Endothelial cell of umbilical vein (primary cell): ENCODE results near the gene TM9SF1. TPM values are rescaled to one million over a fixed set of nuclear protein-coding genes. Genes with fewer than 3 reads are reported as not detected.

Experiments used
- BruUV-seq: library from RNA; stranded (reverse); fragments of 400-500 nt; replicated peaks from 2 replicates; lab custom pipeline; 2021; lab: Mats Ljungman, UMichigan
- CTCF ChIA-PET: fragments of 300-600, 350-600 bp; sonication (Branson Sonifier 250); formaldehyde crosslinking; loops from one replicate; lab custom pipeline; 2021; ENCODE audit warnings: antibody characterized with exemption, inconsistent platforms; lab: Charles Lee
- POLR2A ChIA-PET: fragments of 300-600, 350-600 bp; sonication (Branson Sonifier 250); formaldehyde crosslinking; loops from one replicate; lab custom pipeline; 2021; ENCODE audit warnings: antibody characterized with exemption, inconsistent platforms; lab: Charles Lee
- DNase-seq: peaks from one replicate; pipeline ENCODE4 v3.0.0-alpha.2; 2011; ENCODE audit warnings: low read depth, low spot score
- FAIRE-seq: peaks from 2 replicates; lab custom pipeline; 2011; peaks lifted over from hg19 to GRCh38; lab: Jason Lieb, UNC
- H2AFZ ChIP-seq: 2 replicates; pipeline ENCODE4 v1.6.0; 2012; ENCODE audit warnings: low read depth, low read length, control low read depth, inconsistent platforms
- H3K27ac ChIP-seq: 2 replicates; pipeline ENCODE4 v1.5.1; 2011; ENCODE audit warnings: low read depth, mild to moderate bottlenecking, control low read depth, low read length, moderate library complexity; ENCODE audit not compliant: insufficient read depth
- H3K27me3 ChIP-seq, 2 experiments: 2 replicates each; pipeline versions ENCODE4 v1.6.0 to v1.6.1; 2011; ENCODE audit warnings: low read length in 2 of 2, mixed read lengths in 1 of 2; ENCODE audit not compliant: control insufficient read depth in 2 of 2, insufficient read depth in 2 of 2
- H3K36me3 ChIP-seq, 2 experiments: 2 replicates in 1 of 2; 3 replicates in 1 of 2; pipeline ENCODE4 v1.5.1; 2011; ENCODE audit warnings: low read length in 2 of 2, mild to moderate bottlenecking in 1 of 2, moderate library complexity in 1 of 2; ENCODE audit not compliant: control insufficient read depth in 2 of 2, insufficient read depth in 2 of 2; ENCODE audit errors: extremely low read depth in 1 of 2
- H3K4me1 ChIP-seq: 3 replicates; pipeline ENCODE4 v1.5.1; 2011; ENCODE audit warnings: mild to moderate bottlenecking, low read length; ENCODE audit not compliant: control insufficient read depth, insufficient read depth; ENCODE audit errors: extremely low read depth
- H3K4me2 ChIP-seq: 2 replicates; pipeline ENCODE4 v1.6.1; 2011; ENCODE audit warnings: low read length, control low read depth, mixed read lengths; ENCODE audit not compliant: insufficient read depth
- H3K4me3 ChIP-seq, 3 experiments: fragments of 200-600 bp in 1 of 3; sonication (generic), shearing (Covaris generic) in 1 of 3; replicated peaks in 1 of 3; 2 replicates each; pipeline ENCODE4 v1.5.1; 2011 to 2016; ENCODE audit warnings: control low read depth in 3 of 3, low read length in 3 of 3, mild to moderate bottlenecking in 2 of 3, inconsistent platforms in 1 of 3, low read depth in 1 of 3, moderate library complexity in 1 of 3; ENCODE audit not compliant: insufficient read depth in 1 of 3
- H3K79me2 ChIP-seq: 2 replicates; pipeline ENCODE4 v1.6.0; 2012; ENCODE audit warnings: low read length, inconsistent platforms; ENCODE audit not compliant: control insufficient read depth, insufficient read depth
- H3K9ac ChIP-seq: replicated peaks from 2 replicates; pipeline ENCODE3; 2011; ENCODE audit warnings: low read length, control low read depth; ENCODE audit not compliant: insufficient read depth; ENCODE audit errors: extremely low read depth
- H3K9me1 ChIP-seq: replicated peaks from 3 replicates; pipeline ENCODE4 v1.6.0; 2011; ENCODE audit warnings: mild to moderate bottlenecking, low read length; ENCODE audit not compliant: control insufficient read depth, insufficient read depth; ENCODE audit errors: extremely low read depth
- H3K9me3 ChIP-seq: replicated peaks from 2 replicates; pipeline ENCODE4 v1.5.1; 2012; ENCODE audit warnings: low read length, inconsistent platforms; ENCODE audit not compliant: control insufficient read depth, insufficient read depth
- H4K20me1 ChIP-seq: replicated peaks from 2 replicates; pipeline ENCODE3; 2011; ENCODE audit warnings: mild to moderate bottlenecking, low read length; ENCODE audit not compliant: control insufficient read depth, insufficient read depth; ENCODE audit errors: extremely low read depth
- EZH2 ChIP-seq: IDR thresholded peaks from 2 replicates; pipeline ENCODE4 v1.6.1; 2012; ENCODE audit warnings: borderline replicate concordance, low read depth, mild to moderate bottlenecking, moderate library complexity, low read length, inconsistent platforms; ENCODE audit not compliant: severe bottlenecking
- FOS ChIP-seq: IDR thresholded peaks from 2 replicates; pipeline ENCODE4 v1.6.1; 2011; ENCODE audit warnings: mild to moderate bottlenecking, low read length, moderate library complexity, borderline replicate concordance; ENCODE audit not compliant: insufficient read depth
- GATA2 ChIP-seq: IDR thresholded peaks from 2 replicates; pipeline ENCODE4 v1.7.0; 2011; ENCODE audit warnings: low read depth, mild to moderate bottlenecking, moderate library complexity, mixed read lengths, low read length; ENCODE audit not compliant: insufficient read length, insufficient read depth
- JUN ChIP-seq: IDR thresholded peaks from 2 replicates; pipeline ENCODE4 v1.6.1; 2011; ENCODE audit warnings: borderline replicate concordance, low read depth; ENCODE audit not compliant: insufficient read length, insufficient read depth
- MYC ChIP-seq: IDR thresholded peaks from one replicate; pipeline ENCODE4 v1.6.1; 2011; ENCODE audit warnings: mild to moderate bottlenecking, low read depth, low read length
- POLR2A ChIP-seq: IDR thresholded peaks from 2 replicates; pipeline ENCODE4 v1.6.1; 2012; ENCODE audit warnings: low read depth, mild to moderate bottlenecking, control low read depth, low read length
- POLR2AphosphoS5 ChIP-seq: IDR thresholded peaks from 2 replicates; pipeline ENCODE4 v1.6.1; 2012; ENCODE audit warnings: low read depth, mild to moderate bottlenecking, control low read depth, low read length, moderate library complexity; ENCODE audit not compliant: insufficient read depth
- dilution Hi-C: fragments of 300-500 bp; cut with MboI; formaldehyde crosslinking; loops from one replicate; pipeline ENCODE4 v1.15.0; 2019; ENCODE audit warnings: low sequenced_read_pairs; ENCODE audit not compliant: extremely low pct_ligation_motif_present
- intact Hi-C: fragments of 100-400 bp; cut with micrococcal nuclease; formaldehyde crosslinking; loops from one replicate; pipeline ENCODE4 v1.10.0; 2022
- polyA plus RNA-seq, 4 experiments: library from polyadenylated mRNA; depleted of rRNA in 3 of 4; stranded (reverse) in 3 of 4; unstranded in 1 of 4; fragments of >200 nt; gene quantifications; 2 replicates each; pipeline versions ENCODE4 v1.2.1 to v1.2.3, GENCODE V29; 2011 to 2012; ENCODE audit warnings: missing spikeins in 1 of 4
- total RNA-seq: library from RNA; stranded (reverse); gene quantifications from 2 replicates; pipeline ENCODE4 v1.2.3, GENCODE V29; 2021
- TF ChIP-seq, protein P1 (sequence below): IDR thresholded peaks from 2 replicates; pipeline ENCODE4 v1.6.1; 2011; ENCODE audit not compliant: insufficient read depth, insufficient read length
- TF ChIP-seq, protein P2 (sequence below), 2 donors: IDR thresholded peaks; 1 replicate in 1 of 2; 2 replicates in 1 of 2; pipeline ENCODE4 v1.5.1; 2011; ENCODE audit warnings: low read length in 2 of 2, mild to moderate bottlenecking in 2 of 2, moderate library complexity in 2 of 2, control low read depth in 1 of 2, inconsistent platforms in 1 of 2, low read depth in 1 of 2; ENCODE audit not compliant: insufficient read depth in 1 of 2; ENCODE audit errors: extremely low read depth in 1 of 2

TM9SF1 gene
- total and polyA plus RNA-seq, 2 donors (not counting 3 experiments of a cell fraction or from before 2014, with no cell fraction given) = 60.7 to 71.5 TPM

DNA sequence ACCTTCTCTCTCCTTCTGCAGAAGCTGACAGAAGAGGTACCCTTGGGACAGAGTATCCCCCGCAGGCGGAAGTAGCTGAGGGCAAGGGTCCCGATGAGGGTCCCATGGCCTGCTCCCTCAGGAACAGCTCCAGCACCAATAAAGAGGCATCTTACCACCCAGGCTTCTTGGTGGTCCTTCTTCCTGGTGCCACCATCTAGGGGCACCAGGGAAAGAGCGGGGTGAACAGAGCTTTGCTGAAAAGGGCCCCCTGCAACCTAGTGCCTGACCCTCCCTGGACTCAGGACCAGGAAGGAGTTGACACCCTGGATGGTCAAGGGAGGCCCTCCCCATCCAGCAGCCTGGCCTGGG is 34.8 kb downstream of the TM9SF1 start:
- Histone ChIP-seq H3K27ac (no peak overlapping the region), H3K9ac (no peak overlapping the region), H3K9me1 (no peaks in the 10 kb centered on the region), H3K4me1 (peaks cover 16% of the 10 kb centered on the region), H4K20me1 (no peaks in the 10 kb centered on the region), H3K79me2 (peaks cover 9% of the 10 kb centered on the region), H3K4me2 (no peak overlapping the region), H3K4me3 (no peak overlapping the region), H3K36me3 (peaks cover 29 to 58% of the 10 kb centered on the region in 2 experiments), H2AFZ (no peak overlapping the region), H3K9me3 (no peaks in the 10 kb centered on the region), H3K27me3 (no peaks in the 10 kb centered on the region)
- intact Hi-C loops = loop anchor here (2.0 kb wide), 3 partner anchors 28 to 146 kb away; partner anchors contain the start of gene IPO4
- CTCF ChIA-PET = interaction anchor here (1.1 to 3.4 kb wide), 21 partner anchors 11 to 148 kb away, joined by 3 to 63 read pairs (median 9); partner anchors contain the start of genes CIDEB, DCAF11, EMC9 and LTB4R2
- no TSS peak for BruUV-seq
- DNase-seq (no peak), FAIRE-seq (no peak)
- POLR2A ChIA-PET = interaction anchor here (1.0 to 1.6 kb wide), 3 partner anchors 15 to 25 kb away, joined by 3 to 6 read pairs (median 3); partner anchors contain the start of gene EMC9
- no peak for TF ChIP-seq POLR2AphosphoS5
- TF ChIP-seq, protein P1, sequence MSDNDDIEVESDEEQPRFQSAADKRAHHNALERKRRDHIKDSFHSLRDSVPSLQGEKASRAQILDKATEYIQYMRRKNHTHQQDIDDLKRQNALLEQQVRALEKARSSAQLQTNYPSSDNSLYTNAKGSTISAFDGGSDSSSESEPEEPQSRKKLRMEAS = no peak
- TF ChIP-seq JUN = no peak
- no peak for TF ChIP-seq EZH2
- no peak for TF ChIP-seq GATA2
- TF ChIP-seq, protein P2, sequence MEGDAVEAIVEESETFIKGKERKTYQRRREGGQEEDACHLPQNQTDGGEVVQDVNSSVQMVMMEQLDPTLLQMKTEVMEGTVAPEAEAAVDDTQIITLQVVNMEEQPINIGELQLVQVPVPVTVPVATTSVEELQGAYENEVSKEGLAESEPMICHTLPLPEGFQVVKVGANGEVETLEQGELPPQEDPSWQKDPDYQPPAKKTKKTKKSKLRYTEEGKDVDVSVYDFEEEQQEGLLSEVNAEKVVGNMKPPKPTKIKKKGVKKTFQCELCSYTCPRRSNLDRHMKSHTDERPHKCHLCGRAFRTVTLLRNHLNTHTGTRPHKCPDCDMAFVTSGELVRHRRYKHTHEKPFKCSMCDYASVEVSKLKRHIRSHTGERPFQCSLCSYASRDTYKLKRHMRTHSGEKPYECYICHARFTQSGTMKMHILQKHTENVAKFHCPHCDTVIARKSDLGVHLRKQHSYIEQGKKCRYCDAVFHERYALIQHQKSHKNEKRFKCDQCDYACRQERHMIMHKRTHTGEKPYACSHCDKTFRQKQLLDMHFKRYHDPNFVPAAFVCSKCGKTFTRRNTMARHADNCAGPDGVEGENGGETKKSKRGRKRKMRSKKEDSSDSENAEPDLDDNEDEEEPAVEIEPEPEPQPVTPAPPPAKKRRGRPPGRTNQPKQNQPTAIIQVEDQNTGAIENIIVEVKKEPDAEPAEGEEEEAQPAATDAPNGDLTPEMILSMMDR (IDR thresholded peaks at IDR 0.05; ENCODE audit: extremely low read depth in 1 of 2, insufficient read depth in 1 of 2, low read depth in 1 of 2, low read length in 2 of 2) = no peak
- TF ChIP-seq POLR2A = no peak
- no peak for TF ChIP-seq FOS
- no peak for TF ChIP-seq MYC
- dilution Hi-C loops = no loop called here
